ENCODE results near the gene LTBP3. TPM values are rescaled to one million over a fixed set of nuclear protein-coding genes. Genes with fewer than 3 reads are reported as not detected.

LTBP3 gene
- total RNA-seq, 6 donors from 2014 or later = 99.9 to 479 (median 131) TPM

GRCh38 chr11:65537620-65538231 lies 20.4 kb downstream of the LTBP3 start:
- TF ChIP-seq EP300 (IDR thresholded peaks at IDR 0.05) = no peak
- TF ChIP-seq POLR2AphosphoS5 (IDR thresholded peaks at IDR 0.05) = no peak
- no peak for TF ChIP-seq CTCF (IDR thresholded peaks at IDR 0.05)
- no peak for TF ChIP-seq POLR2A (IDR thresholded peaks at IDR 0.05)
- 89 to 90% methylated on average over 13 to 18 of the region's 18 CpGs for WGBS, 2 donors
- H3K9me3 ChIP-seq = no peaks in the 10 kb centered on the region
- H3K27me3 ChIP-seq = no peaks in the 10 kb centered on the region
- H3K27ac ChIP-seq = no peak overlapping the region
- ATAC-seq (ENCODE audit: low FRiP score in 2 of 2) = no peak
- H3K4me3 ChIP-seq = no peak overlapping the region
- peaks cover 18 to 31% (median 23%) of the 10 kb centered on the region in 4 donors for H3K4me1 ChIP-seq
- DNase-seq = no peak
- H3K36me3 ChIP-seq = peaks cover 7 to 65% (median 49%) of the 10 kb centered on the region in 4 donors

GRCh38 chr11:65537296-65537597 lies 20.9 kb downstream of the LTBP3 start:
- no peak overlapping the region for H3K4me3 ChIP-seq
- peak overlapping the region in 1 of 4 donors; percentile 12 for H3K27ac ChIP-seq
- peaks cover 18 to 31% (median 23%) of the 10 kb centered on the region in 4 donors for H3K4me1 ChIP-seq
- H3K9me3 ChIP-seq = no peaks in the 10 kb centered on the region
- ATAC-seq (ENCODE audit: low FRiP score in 2 of 2) = no peak
- no peaks in the 10 kb centered on the region for H3K27me3 ChIP-seq
- no peak for DNase-seq
- TF ChIP-seq POLR2A (IDR thresholded peaks at IDR 0.05) = no peak
- no peak for TF ChIP-seq EP300 (IDR thresholded peaks at IDR 0.05)
- TF ChIP-seq POLR2AphosphoS5 (IDR thresholded peaks at IDR 0.05) = no peak
- no peak for TF ChIP-seq CTCF (IDR thresholded peaks at IDR 0.05)
- WGBS, 2 donors = 95% methylated on average over 2 of the region's 2 CpGs; no CpG with 5 or more reads in 1 of the 2 donors
- peaks cover 10 to 69% (median 54%) of the 10 kb centered on the region in 4 donors for H3K36me3 ChIP-seq

GRCh38 chr11:65536412-65537295 lies 21.5 kb downstream of the LTBP3 start:
- WGBS, 2 donors = 90 to 94% methylated on average over 4 to 12 of the region's 12 CpGs
- TF ChIP-seq POLR2AphosphoS5 (IDR thresholded peaks at IDR 0.05) = no peak
- no peak for TF ChIP-seq EP300 (IDR thresholded peaks at IDR 0.05)
- TF ChIP-seq CTCF (IDR thresholded peaks at IDR 0.05) = no peak
- no peak for TF ChIP-seq POLR2A (IDR thresholded peaks at IDR 0.05)
- ATAC-seq (ENCODE audit: low FRiP score in 2 of 2) = no peak

DNA sequence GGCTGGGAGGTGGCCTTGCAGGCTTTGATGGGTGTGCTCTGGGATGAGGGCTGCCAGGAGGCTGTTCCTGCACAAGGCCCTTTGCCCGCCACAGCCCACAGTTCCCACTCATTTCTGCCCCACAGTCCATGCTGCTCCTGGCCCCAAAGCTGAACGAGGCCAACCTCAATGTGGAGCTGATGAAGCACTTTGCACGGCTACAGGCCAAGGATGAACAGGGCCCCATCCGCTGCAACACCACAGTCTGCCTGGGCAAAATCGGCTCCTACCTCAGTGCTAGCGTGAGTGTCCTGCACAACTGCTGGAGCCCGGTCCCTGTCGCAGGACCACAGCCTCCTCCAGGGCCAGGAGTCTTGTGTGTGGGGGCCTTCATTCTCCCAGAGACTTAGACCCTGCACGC lies 23.1 kb downstream of the LTBP3 start:
- peaks cover 6 to 12% (median 8%) of the 10 kb centered on the region in 4 donors for H3K4me1 ChIP-seq
- TF ChIP-seq EP300 (IDR thresholded peaks at IDR 0.05) (no peak), POLR2A (IDR thresholded peaks at IDR 0.05) (no peak), CTCF (IDR thresholded peaks at IDR 0.05) (no peak), POLR2AphosphoS5 (IDR thresholded peaks at IDR 0.05) (no peak)
- no peak overlapping the region for H3K27ac ChIP-seq
- peaks cover 19 to 91% (median 74%) of the 10 kb centered on the region in 4 donors for H3K36me3 ChIP-seq
- H3K4me3 ChIP-seq = no peak overlapping the region
- whole genome bisulfite sequencing, 2 donors = 79 to 86% methylated on average over 5 to 9 of the region's 9 CpGs
- DNase-seq (no peak), ATAC-seq (ENCODE audit: low FRiP score in 2 of 2) (no peak)
- H3K9me3 ChIP-seq = no peaks in the 10 kb centered on the region
- no peaks in the 10 kb centered on the region for H3K27me3 ChIP-seq

More at GRCh38 chr11:65536412-65537295, 21.5 kb downstream of the LTBP3 start:
- peak overlapping the region in 1 of 4 donors; percentile 12 for H3K27ac ChIP-seq
- peaks cover 10 to 75% (median 59%) of the 10 kb centered on the region in 4 donors for H3K36me3 ChIP-seq
- peaks cover 15 to 26% (median 19%) of the 10 kb centered on the region in 4 donors for H3K4me1 ChIP-seq
- no peaks in the 10 kb centered on the region for H3K9me3 ChIP-seq
- no peak for DNase-seq
- H3K27me3 ChIP-seq = no peaks in the 10 kb centered on the region
- H3K4me3 ChIP-seq = no peak overlapping the region
